HG02884 (cell line): ENCODE results near the gene TMC3.

Source experiments
- ATAC-seq: cut with Tn5 transposase; IDR thresholded peaks from one replicate; pipeline ENCODE4 v1.9.1; 2021; ENCODE audit warnings: mild to moderate bottlenecking, moderate library complexity; ENCODE audit not compliant: unreplicated experiment

The TMC3 gene

DNA sequence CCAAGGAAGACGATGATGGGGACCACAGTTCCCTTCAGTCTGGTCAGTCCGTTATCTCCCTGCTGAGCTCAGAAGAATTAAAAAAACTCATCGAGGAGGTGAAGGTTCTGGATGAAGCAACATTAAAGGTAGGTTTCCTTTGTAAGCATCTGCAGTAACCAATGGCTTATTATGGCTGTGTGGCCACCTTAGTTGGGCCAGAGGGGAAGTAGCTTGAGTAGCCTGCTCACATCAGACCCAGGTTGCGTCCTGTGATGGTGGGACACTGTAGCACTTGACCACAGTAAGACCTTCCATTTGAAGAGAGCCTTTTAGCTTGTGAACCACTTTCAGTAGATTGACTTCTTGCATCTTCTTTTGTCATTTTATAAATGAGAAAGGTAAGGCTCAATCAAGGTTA, 72.6 kb downstream of the TMC3 start:
- no peak for ATAC-seq

DNA sequence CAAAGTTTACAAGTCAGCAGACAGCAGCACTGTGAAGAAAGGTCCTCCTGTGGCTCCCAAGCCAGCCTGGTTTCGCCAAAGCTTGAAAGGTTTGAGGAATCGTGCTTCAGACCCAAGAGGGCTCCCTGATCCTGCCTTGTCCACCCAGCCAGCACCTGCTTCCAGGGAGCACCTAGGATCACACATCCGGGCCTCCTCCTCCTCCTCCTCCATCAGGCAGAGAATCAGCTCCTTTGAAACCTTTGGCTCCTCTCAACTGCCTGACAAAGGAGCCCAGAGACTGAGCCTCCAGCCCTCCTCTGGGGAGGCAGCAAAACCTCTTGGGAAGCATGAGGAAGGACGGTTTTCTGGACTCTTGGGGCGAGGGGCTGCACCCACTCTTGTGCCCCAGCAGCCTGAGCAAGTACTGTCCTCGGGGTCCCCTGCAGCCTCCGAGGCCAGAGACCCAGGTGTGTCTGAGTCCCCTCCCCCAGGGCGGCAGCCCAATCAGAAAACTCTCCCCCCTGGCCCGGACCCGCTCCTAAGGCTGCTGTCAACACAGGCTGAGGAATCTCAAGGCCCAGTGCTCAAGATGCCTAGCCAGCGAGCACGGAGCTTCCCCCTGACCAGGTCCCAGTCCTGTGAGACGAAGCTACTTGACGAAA, 74.3 kb downstream of the TMC3 start:
- no peak for ATAC-seq

GRCh38 chr15:81299156-81299555, 74.9 kb downstream of the TMC3 start:
- no peak for ATAC-seq

GRCh38 chr15:81298611-81299010, 75.4 kb downstream of the TMC3 start:
- ATAC-seq = no peak

DNA sequence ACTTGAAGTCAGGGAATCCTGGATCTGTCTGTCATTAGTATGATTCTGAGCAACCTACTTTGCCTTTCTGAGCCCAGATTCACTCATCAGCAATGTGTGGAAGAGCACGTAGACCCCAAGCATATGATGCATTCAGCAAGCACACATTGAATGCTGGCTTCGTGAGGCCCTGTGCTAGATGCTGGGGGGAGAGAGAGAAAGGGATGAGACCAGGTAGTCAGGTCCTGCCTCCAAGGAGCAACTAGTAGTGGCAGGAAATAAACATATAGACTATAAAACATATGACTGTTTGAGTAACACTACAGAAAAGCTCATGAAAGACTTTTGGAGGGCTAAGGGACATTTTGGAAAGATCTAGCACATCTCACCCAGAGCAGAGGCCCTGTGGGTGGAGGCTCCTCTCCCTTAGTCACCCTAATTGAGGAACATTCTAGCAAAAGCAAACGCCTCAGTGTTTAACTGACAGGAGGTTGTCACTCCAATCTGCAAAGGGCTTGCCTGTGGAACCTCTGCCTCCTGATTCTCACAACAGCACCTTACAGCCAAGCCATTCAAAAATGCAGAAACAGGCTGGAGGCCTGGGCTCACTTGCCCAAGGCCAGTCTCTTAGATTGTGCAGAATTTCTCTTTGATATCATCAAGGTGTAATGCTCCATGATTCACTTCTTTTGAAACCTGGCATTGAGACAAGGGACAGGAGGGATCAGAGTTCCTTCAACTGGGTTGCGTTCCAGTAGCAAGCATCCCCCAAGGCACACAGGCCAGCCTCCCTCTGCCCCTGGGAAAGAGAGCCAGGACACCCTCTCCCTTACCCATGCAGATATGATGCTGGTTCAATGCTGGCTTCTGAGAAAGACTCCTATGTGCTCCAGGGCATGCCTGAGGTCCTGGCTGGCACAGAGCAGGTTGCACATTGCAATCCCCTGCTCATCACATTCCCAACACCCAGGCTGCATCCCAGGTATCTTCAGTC, 76.1 kb downstream of the TMC3 start:
- no peak for ATAC-seq

DNA sequence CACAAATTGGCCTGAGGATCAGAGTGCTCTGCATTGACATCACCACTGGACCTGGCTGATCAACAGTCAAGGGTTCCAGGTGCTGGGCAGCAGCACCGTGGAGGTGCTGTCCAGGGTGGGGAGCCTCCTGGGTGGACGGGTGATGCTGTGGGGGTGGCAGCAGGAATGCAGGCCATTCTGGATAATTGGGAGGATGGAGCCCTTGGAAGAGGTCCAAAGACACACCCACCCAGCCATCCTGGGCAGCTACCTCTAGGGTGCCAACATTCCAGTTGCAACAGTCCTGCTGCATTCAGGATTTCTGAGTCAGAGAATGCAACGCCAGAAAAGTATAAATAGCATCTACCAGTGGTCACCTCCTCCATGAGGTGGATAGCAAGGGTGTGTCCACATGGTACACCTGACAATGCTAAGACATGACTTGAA, 76.9 kb downstream of the TMC3 start:
- no peak for ATAC-seq

- ATAC-seq = peak; percentile 39
Measured at GRCh38 chr15:81296673-81297072, 77.3 kb downstream of the TMC3 start.

DNA sequence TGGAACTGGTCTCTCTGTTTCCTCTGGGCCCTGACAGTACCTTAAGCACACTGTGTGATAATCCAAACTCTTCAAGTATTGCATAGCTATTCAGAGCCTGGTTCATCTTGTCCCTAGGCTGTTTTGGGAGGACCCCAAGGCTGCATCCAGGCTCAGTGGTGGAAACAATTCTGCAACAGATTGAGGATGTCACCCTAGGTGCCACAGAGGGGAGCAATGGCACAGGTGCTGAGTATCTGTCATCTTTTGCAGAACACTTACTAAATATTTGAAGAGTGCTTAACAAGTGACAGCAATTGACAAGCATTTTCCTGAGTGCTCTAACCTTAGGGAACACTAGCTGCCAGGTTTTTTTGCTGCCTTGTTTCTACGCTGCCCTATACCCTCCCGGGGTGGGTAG, 77.8 kb downstream of the TMC3 start:
- no peak for ATAC-seq

GRCh38 chr15:81295486-81296121, 78.4 kb downstream of the TMC3 start:
- ATAC-seq = no peak

DNA sequence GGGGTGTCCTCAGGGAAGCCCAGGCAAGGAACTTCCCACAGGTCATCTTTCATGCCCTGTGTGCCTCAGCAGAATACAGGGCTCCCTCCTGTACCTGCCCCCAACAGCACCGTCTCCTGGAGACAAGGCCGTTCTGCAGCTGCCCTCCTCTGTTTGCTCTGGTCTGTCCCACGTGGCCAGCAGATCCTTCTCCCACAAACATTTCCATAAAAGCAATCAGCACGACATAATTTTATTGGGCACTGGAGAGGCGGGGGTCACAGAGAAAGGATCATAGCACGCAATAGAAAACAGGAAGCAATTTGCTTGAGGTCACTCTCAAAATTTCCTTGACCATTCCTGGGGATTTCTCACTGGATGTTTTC, 79.5 kb downstream of the TMC3 start:
- ATAC-seq = no peak

- ATAC-seq = peak; percentile 52
Measured at GRCh38 chr15:81293728-81294515, 80.1 kb downstream of the TMC3 start.

DNA sequence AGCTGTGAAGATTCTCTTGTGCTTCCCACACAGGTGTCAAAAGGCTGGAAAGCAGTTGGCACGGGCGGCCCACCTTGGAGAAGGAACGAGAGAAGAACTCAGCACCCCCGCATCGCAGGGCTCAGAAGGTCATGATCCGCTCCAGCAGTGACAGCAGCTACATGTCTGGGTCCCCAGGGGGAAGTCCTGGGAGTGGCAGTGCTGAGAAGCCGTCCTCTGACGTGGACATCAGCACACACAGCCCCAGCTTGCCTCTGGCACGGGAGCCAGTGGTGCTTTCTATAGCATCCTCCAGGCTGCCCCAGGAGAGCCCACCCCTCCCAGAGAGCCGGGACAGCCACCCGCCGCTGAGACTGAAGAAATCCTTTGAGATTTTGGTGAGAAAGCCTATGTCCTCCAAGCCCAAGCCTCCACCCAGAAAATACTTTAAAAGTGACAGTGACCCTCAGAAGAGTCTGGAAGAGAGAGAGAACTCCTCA, 81.5 kb downstream of the TMC3 start:
- ATAC-seq = peak; percentile 26

- no peak for ATAC-seq
Measured at GRCh38 chr15:81291916-81292522, 82.0 kb downstream of the TMC3 start.

DNA sequence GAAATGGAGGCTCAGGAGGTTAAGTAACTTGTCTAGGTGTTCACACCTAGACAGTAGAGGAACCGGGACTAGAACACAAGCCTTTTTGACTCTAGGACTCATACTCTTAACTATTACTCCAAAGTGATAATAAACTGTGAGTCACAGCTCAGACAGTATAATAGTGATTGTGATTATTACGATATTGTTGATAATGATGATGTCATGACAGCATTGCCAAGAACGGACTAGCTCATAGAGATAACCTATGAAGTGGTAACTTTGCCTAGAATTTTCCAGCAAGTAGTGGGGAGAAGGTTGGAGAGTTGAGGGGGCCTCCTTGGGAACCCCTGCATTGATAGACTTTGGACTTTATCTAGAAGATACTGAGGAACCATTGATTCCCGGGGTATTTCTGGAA, 84.1 kb downstream of the TMC3 start:
- ATAC-seq = no peak

GRCh38 chr15:81288616-81289015, 85.4 kb downstream of the TMC3 start:
- no peak for ATAC-seq

- no peak for ATAC-seq
Measured at GRCh38 chr15:81288040-81288439, 86.0 kb downstream of the TMC3 start.

DNA sequence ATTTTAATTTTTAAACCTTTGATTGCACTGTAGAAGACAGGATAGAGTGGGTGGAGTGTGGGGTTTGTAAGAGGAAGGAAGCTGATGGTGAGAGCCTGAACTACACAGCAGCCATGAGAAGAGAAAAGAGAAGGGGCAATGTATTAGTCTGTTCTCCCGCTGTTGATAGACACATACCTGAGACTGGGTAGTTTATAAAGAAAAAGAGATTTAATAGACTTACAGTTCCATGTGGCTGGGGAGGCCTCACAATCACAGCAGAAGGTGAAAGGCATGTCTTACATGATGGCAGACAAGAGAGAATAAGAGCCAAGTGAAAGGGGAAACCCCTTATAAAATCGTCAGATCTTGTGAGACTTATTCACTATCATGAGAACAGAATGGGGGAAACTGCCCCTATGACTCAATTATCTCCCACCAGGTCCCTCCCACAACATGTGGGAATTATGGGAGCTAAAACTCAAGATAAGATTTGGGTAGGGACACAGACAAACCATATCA, 87.3 kb downstream of the TMC3 start:
- ATAC-seq = peak; percentile 59

DNA sequence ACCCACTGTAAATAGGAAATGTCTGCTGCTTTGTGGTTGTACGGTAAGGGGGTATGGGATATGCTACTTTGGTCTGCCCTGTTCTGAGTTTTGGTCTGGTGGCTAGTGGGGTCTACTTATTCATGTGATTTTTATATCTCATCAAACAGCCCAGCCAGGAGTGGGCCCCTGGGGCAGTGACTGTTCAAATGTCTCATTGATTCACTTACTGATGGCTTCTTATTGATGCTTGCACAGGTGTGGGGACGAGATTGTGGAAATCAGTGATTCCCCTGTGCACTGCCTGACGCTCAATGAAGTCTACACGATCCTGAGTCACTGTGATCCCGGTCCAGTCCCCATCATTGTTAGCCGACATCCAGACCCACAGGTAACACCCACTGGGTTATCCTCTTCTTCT, 88.6 kb downstream of the TMC3 start:
- no peak for ATAC-seq

GRCh38 chr15:81284256-81285031, 89.6 kb downstream of the TMC3 start:
- peak; percentile 44 for ATAC-seq
